Ishikawa (cell line): ENCODE results near the gene USP22.

ENCODE experiments used
- CEBPB ChIP-seq: IDR thresholded peaks from 2 replicates; pipeline ENCODE4 v1.6.1; 2012
- CREB1 ChIP-seq: IDR thresholded peaks from 2 replicates; pipeline ENCODE4 v1.6.1; 2012; ENCODE audit warnings: low read depth
- EGR1 ChIP-seq: IDR thresholded peaks from 2 replicates; pipeline ENCODE4 v1.6.1; 2012
- EP300 ChIP-seq: IDR thresholded peaks from 2 replicates; pipeline ENCODE4 v1.6.1; 2012; ENCODE audit warnings: borderline replicate concordance
- FOXM1 ChIP-seq: IDR thresholded peaks from 2 replicates; pipeline ENCODE4 v1.6.1; 2012; ENCODE audit warnings: low read depth, borderline replicate concordance
- NFIC ChIP-seq: IDR thresholded peaks from 2 replicates; pipeline ENCODE4 v1.6.1; 2012
- RAD21 ChIP-seq: IDR thresholded peaks from 2 replicates; pipeline ENCODE4 v1.6.1; 2012; ENCODE audit warnings: low read depth
- TAF1 ChIP-seq: IDR thresholded peaks from 2 replicates; pipeline ENCODE4 v1.6.1; 2012; ENCODE audit warnings: low read depth, mild to moderate bottlenecking
- TCF12 ChIP-seq: IDR thresholded peaks from 2 replicates; pipeline ENCODE4 v1.6.1; 2012; ENCODE audit warnings: low read depth
- TEAD4 ChIP-seq: IDR thresholded peaks from 2 replicates; pipeline ENCODE4 v1.6.1; 2012
- USF1 ChIP-seq: IDR thresholded peaks from 2 replicates; pipeline ENCODE4 v1.6.1; 2012
- YY1 ChIP-seq: IDR thresholded peaks from 2 replicates; pipeline ENCODE4 v1.6.1; 2012; ENCODE audit warnings: low read depth
- ZBTB7A ChIP-seq: IDR thresholded peaks from 2 replicates; pipeline ENCODE4 v1.6.1; 2012; ENCODE audit warnings: low read depth
- TF ChIP-seq, protein P1 (sequence below): IDR thresholded peaks from 2 replicates; pipeline ENCODE4 v1.6.1; 2012; ENCODE audit warnings: low read depth, mild to moderate bottlenecking
- TF ChIP-seq, protein P2 (sequence below): IDR thresholded peaks from 2 replicates; pipeline ENCODE4 v1.6.1; 2012

Gene USP22

GRCh38 chr17:20961586-20961985 lies 81.2 kb downstream of the USP22 start:
- TF ChIP-seq ZBTB7A (no peak), TAF1 (no peak), USF1 (no peak), EP300 (no peak), CEBPB (no peak), NFIC (no peak), EGR1 (no peak), TCF12 (no peak), TEAD4 (no peak), FOXM1 (no peak), YY1 (no peak), RAD21 (no peak)
- TF ChIP-seq, protein P1, sequence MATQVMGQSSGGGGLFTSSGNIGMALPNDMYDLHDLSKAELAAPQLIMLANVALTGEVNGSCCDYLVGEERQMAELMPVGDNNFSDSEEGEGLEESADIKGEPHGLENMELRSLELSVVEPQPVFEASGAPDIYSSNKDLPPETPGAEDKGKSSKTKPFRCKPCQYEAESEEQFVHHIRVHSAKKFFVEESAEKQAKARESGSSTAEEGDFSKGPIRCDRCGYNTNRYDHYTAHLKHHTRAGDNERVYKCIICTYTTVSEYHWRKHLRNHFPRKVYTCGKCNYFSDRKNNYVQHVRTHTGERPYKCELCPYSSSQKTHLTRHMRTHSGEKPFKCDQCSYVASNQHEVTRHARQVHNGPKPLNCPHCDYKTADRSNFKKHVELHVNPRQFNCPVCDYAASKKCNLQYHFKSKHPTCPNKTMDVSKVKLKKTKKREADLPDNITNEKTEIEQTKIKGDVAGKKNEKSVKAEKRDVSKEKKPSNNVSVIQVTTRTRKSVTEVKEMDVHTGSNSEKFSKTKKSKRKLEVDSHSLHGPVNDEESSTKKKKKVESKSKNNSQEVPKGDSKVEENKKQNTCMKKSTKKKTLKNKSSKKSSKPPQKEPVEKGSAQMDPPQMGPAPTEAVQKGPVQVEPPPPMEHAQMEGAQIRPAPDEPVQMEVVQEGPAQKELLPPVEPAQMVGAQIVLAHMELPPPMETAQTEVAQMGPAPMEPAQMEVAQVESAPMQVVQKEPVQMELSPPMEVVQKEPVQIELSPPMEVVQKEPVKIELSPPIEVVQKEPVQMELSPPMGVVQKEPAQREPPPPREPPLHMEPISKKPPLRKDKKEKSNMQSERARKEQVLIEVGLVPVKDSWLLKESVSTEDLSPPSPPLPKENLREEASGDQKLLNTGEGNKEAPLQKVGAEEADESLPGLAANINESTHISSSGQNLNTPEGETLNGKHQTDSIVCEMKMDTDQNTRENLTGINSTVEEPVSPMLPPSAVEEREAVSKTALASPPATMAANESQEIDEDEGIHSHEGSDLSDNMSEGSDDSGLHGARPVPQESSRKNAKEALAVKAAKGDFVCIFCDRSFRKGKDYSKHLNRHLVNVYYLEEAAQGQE: no peak
- TF ChIP-seq, protein P2, sequence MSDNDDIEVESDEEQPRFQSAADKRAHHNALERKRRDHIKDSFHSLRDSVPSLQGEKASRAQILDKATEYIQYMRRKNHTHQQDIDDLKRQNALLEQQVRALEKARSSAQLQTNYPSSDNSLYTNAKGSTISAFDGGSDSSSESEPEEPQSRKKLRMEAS: no peak

- TF ChIP-seq CEBPB (no peak), CREB1 (no peak), TAF1 (no peak)
- TF ChIP-seq, protein P1: no peak
Observed at GRCh38 chr17:20960871-20961270, 81.9 kb downstream of the USP22 start.

GRCh38 chr17:20955427-20956323 lies 87.1 kb downstream of the USP22 start:
- no peak for TF ChIP-seq FOXM1
- TF ChIP-seq, protein P2: no peak
- TF ChIP-seq EP300: no peak
- no peak for TF ChIP-seq TEAD4
- TF ChIP-seq ZBTB7A: no peak

- TF ChIP-seq CREB1 (no peak), EP300 (no peak), NFIC (no peak), EGR1 (no peak), ZBTB7A (no peak), TAF1 (no peak), TEAD4 (no peak), CEBPB (no peak), USF1 (no peak)
- TF ChIP-seq, protein P2: no peak
- TF ChIP-seq, protein P1: no peak
Observed at GRCh38 chr17:20954794-20955193, 88.0 kb downstream of the USP22 start.

- no peak for TF ChIP-seq RAD21
- TF ChIP-seq TEAD4: no peak
- TF ChIP-seq EGR1: no peak
- no peak for TF ChIP-seq NFIC
- TF ChIP-seq CREB1: no peak
- TF ChIP-seq TAF1: no peak
- TF ChIP-seq USF1: no peak
- TF ChIP-seq ZBTB7A: no peak
- TF ChIP-seq TCF12: no peak
- TF ChIP-seq, protein P1: no peak
- TF ChIP-seq, protein P2: no peak
- TF ChIP-seq FOXM1: no peak
- TF ChIP-seq CEBPB: no peak
- TF ChIP-seq EP300: no peak
- no peak for TF ChIP-seq YY1
Observed at GRCh38 chr17:20952183-20952582, 90.6 kb downstream of the USP22 start.
